ENCODE results near the gene PLCB2.

The PLCB2 gene

DNA sequence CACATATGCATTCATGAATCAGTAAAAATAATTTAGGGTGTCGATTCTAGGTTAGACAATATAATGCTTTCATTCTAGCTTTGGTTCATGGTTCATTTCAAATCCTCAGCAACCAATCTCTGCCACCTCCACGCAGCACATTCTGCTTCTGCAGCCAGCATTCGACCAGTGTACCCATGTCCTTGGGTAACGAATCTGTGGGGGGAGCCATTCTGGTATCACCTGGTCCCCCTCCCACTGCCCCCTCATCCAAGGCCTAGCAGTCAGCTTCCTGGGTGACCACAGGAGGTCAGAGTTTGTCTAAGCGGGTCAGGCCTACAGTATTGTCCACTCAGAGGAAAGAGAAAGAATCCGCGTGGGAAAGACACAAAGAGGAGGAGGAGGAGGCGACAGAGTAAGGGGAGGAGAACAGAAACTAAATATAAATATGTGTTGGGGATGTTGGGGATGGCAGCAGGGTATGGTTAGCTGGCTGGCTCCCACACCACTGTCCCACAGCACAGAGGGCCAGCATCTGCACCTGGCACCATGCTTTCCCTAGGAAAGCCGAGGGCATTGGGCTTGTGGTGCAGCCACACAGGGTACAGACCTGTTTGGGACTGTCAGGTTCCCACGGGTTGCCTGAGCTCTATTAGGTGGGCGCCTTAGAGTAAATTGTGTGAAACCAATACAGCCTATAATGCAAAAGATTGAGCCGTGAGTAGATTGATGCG is 56.8 kb downstream of the PLCB2 start:
- H3K4me1 ChIP-seq (ENCODE audit: insufficient read depth, insufficient read length), result peaks cover 6% of the 10 kb centered on the region
- TF ChIP-seq SUZ12 (IDR thresholded peaks at IDR 0.05; ENCODE audit: extremely low read depth, insufficient read depth, insufficient read length), result no peak
- TF ChIP-seq ZNF274 (IDR thresholded peaks at IDR 0.05; ENCODE audit: low read depth, low read length), result no peak
- TF ChIP-seq YY1 (IDR thresholded peaks at IDR 0.05; ENCODE audit: insufficient read depth, insufficient read length), result no peak
- no peaks in the 10 kb centered on the region for H3K36me3 ChIP-seq (ENCODE audit: insufficient read depth, insufficient read length, low read length)
- H3K4me3 ChIP-seq (ENCODE audit: insufficient read length, low read depth), result no peak overlapping the region
- H3K27me3 ChIP-seq (ENCODE audit: insufficient read depth, insufficient read length), result peaks cover 59% of the 10 kb centered on the region
- DNase-seq (ENCODE audit: low read depth, low spot score), result no peak
- no peak overlapping the region for H3K9ac ChIP-seq (ENCODE audit: insufficient read length, low read depth)
- no peaks in the 10 kb centered on the region for H3K9me3 ChIP-seq (ENCODE audit: insufficient read depth, low read length)

- no peak overlapping the region for H3K4me3 ChIP-seq (ENCODE audit: insufficient read length, low read depth)
- H3K36me3 ChIP-seq (ENCODE audit: insufficient read depth, insufficient read length, low read length), result no peaks in the 10 kb centered on the region
- TF ChIP-seq YY1 (IDR thresholded peaks at IDR 0.05; ENCODE audit: insufficient read depth, insufficient read length), result no peak
- no peak for TF ChIP-seq ZNF274 (IDR thresholded peaks at IDR 0.05; ENCODE audit: low read depth, low read length)
- TF ChIP-seq SUZ12 (IDR thresholded peaks at IDR 0.05; ENCODE audit: extremely low read depth, insufficient read depth, insufficient read length), result no peak
- peaks cover 6% of the 10 kb centered on the region for H3K4me1 ChIP-seq (ENCODE audit: insufficient read depth, insufficient read length)
- DNase-seq (ENCODE audit: low read depth, low spot score), result no peak
- no peaks in the 10 kb centered on the region for H3K9me3 ChIP-seq (ENCODE audit: insufficient read depth, low read length)
- peaks cover 57% of the 10 kb centered on the region for H3K27me3 ChIP-seq (ENCODE audit: insufficient read depth, insufficient read length)
- H3K9ac ChIP-seq (ENCODE audit: insufficient read length, low read depth), result no peak overlapping the region
These were observed 57.5 kb downstream of the PLCB2 start for GRCh38 chr15:40250304-40250656.

DNA sequence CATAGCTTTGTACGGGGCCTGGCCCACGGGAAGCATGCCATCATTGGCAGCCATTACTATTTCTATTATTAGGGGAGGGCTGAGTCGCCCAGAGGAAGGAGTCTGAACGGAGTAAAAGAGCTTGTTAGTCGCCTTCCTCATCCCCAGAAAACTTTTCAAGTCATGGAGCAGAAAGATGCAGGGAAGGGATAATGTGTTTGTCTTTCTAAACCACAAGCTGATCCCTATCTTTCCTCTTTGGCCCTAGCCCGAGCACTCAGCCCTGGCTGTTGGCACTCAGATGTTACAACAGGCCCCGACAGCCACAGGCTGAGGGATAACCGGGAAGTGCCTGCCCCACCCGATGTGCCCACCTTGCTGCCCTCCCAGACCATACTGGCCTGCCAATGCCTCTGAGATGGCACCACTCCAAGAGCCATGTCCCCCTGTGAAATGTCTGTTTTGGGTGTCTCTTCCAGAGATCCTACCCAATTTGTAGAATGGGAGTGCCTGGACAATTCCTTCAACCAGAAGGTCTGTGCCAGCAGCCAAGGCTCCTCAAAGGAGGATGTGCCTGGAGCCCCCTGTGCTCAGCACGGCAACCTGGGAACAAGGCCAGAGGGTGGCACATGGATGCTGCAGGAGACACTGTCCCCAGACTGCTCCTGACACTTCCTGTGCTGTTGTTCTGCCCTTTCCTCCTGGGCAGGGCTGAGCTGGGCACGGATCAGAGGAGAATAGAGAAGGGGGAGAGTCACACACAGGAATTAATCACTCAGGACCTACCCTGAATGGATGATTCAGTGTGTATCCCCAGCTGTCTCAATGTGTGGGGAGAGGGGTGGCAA is 58.0 kb downstream of the PLCB2 start:
- Histone ChIP-seq H3K9ac (ENCODE audit: insufficient read length, low read depth) (no peak overlapping the region), H3K4me1 (ENCODE audit: insufficient read depth, insufficient read length) (peaks cover 6% of the 10 kb centered on the region)
- DNase-seq (ENCODE audit: low read depth, low spot score), result no peak

GRCh38 chr15:40248006-40248783 is 59.5 kb downstream of the PLCB2 start:
- H3K27me3 ChIP-seq (ENCODE audit: insufficient read depth, insufficient read length), result peaks cover 36% of the 10 kb centered on the region
- no peaks in the 10 kb centered on the region for H3K9me3 ChIP-seq (ENCODE audit: insufficient read depth, low read length)
- TF ChIP-seq SUZ12 (IDR thresholded peaks at IDR 0.05; ENCODE audit: extremely low read depth, insufficient read depth, insufficient read length) (no peak), ZNF274 (IDR thresholded peaks at IDR 0.05; ENCODE audit: low read depth, low read length) (no peak), YY1 (IDR thresholded peaks at IDR 0.05; ENCODE audit: insufficient read depth, insufficient read length) (no peak)
- no peak for DNase-seq (ENCODE audit: low read depth, low spot score)
- no peak overlapping the region for H3K4me3 ChIP-seq (ENCODE audit: insufficient read length, low read depth)
- H3K9ac ChIP-seq (ENCODE audit: insufficient read length, low read depth), result no peak overlapping the region
- peaks cover 2% of the 10 kb centered on the region for H3K4me1 ChIP-seq (ENCODE audit: insufficient read depth, insufficient read length)
- H3K36me3 ChIP-seq (ENCODE audit: insufficient read depth, insufficient read length, low read length), result no peaks in the 10 kb centered on the region

More for the DNA sequence above, 58.0 kb downstream of the PLCB2 start:
- H3K9me3 ChIP-seq (ENCODE audit: insufficient read depth, low read length), result no peaks in the 10 kb centered on the region
- TF ChIP-seq SUZ12 (IDR thresholded peaks at IDR 0.05; ENCODE audit: extremely low read depth, insufficient read depth, insufficient read length) (no peak), YY1 (IDR thresholded peaks at IDR 0.05; ENCODE audit: insufficient read depth, insufficient read length) (no peak), ZNF274 (IDR thresholded peaks at IDR 0.05; ENCODE audit: low read depth, low read length) (no peak)
- no peaks in the 10 kb centered on the region for H3K36me3 ChIP-seq (ENCODE audit: insufficient read depth, insufficient read length, low read length)
- no peak overlapping the region for H3K4me3 ChIP-seq (ENCODE audit: insufficient read length, low read depth)
- peaks cover 51% of the 10 kb centered on the region for H3K27me3 ChIP-seq (ENCODE audit: insufficient read depth, insufficient read length)

DNA sequence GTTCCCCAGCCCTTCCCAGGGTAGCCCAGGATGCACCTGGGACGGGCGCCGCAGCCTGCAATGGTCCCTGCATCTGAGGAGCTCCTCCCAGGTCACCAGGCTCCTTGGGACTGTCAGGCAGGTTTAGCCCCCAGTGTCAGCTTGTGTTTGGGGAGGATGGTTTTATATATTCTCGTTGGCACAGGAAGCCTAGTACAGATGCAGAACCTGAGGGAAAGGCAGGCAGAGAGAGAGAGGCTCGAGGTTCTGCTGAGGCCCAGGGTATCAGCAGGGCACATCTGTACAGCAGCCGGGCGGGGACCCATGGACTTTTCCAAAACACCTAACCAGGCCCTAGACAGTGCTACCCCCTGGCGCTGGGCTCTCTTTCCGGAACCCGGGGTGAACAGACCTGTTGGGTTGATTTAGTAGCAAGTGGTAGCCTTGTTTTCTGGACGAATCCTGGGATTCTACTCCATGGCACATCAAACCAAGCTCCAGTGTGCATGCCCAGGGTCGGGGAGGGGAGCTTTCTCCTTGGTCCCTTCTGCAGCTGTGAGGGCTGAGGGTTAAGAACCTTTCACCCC is 60.2 kb downstream of the PLCB2 start:
- no peak overlapping the region for H3K4me3 ChIP-seq (ENCODE audit: insufficient read length, low read depth)
- TF ChIP-seq SUZ12 (IDR thresholded peaks at IDR 0.05; ENCODE audit: extremely low read depth, insufficient read depth, insufficient read length) (no peak), YY1 (IDR thresholded peaks at IDR 0.05; ENCODE audit: insufficient read depth, insufficient read length) (no peak), ZNF274 (IDR thresholded peaks at IDR 0.05; ENCODE audit: low read depth, low read length) (no peak)
- no peaks in the 10 kb centered on the region for H3K36me3 ChIP-seq (ENCODE audit: insufficient read depth, insufficient read length, low read length)
- H3K9ac ChIP-seq (ENCODE audit: insufficient read length, low read depth), result no peak overlapping the region
- no peaks in the 10 kb centered on the region for H3K9me3 ChIP-seq (ENCODE audit: insufficient read depth, low read length)
- H3K27me3 ChIP-seq (ENCODE audit: insufficient read depth, insufficient read length), result peaks cover 29% of the 10 kb centered on the region
- DNase-seq (ENCODE audit: low read depth, low spot score), result no peak
- no peaks in the 10 kb centered on the region for H3K4me1 ChIP-seq (ENCODE audit: insufficient read depth, insufficient read length)

GRCh38 chr15:40246496-40247280 is 61.0 kb downstream of the PLCB2 start:
- H3K9me3 ChIP-seq (ENCODE audit: insufficient read depth, low read length), result no peaks in the 10 kb centered on the region
- TF ChIP-seq ZNF274 (IDR thresholded peaks at IDR 0.05; ENCODE audit: low read depth, low read length), result no peak

More at GRCh38 chr15:40246496-40247280, 61.0 kb downstream of the PLCB2 start:
- Histone ChIP-seq H3K4me3 (ENCODE audit: insufficient read length, low read depth) (no peak overlapping the region), H3K36me3 (ENCODE audit: insufficient read depth, insufficient read length, low read length) (no peaks in the 10 kb centered on the region), H3K4me1 (ENCODE audit: insufficient read depth, insufficient read length) (no peaks in the 10 kb centered on the region), H3K27me3 (ENCODE audit: insufficient read depth, insufficient read length) (peaks cover 21% of the 10 kb centered on the region), H3K9ac (ENCODE audit: insufficient read length, low read depth) (no peak overlapping the region)
- no peak for DNase-seq (ENCODE audit: low read depth, low spot score)
